ENCODE data around the gene RNF212.

GRCh38 chr4:1111259-1111809, 2.0 kb downstream of the RNF212 start:
- TF ChIP-seq POLR2A (IDR thresholded peaks at IDR 0.05; ENCODE audit: low read depth, low read length) (no peak), TAF1 (IDR thresholded peaks at IDR 0.05; ENCODE audit: low read depth, low read length) (no peak), POLR2AphosphoS5 (IDR thresholded peaks at IDR 0.05; ENCODE audit: low read depth, low read length) (no peak), POU2F2 (IDR thresholded peaks at IDR 0.05; ENCODE audit: low read depth, low read length) (no peak), SPI1 (IDR thresholded peaks at IDR 0.05; ENCODE audit: low read depth, low read length) (no peak)

All from GM12891 (cell line).